ENCODE data around the gene HBEGF.

GRCh38 chr5:140362875-140363630 is 16.6 kb upstream of the HBEGF start:
- TF ChIP-seq, protein P1, sequence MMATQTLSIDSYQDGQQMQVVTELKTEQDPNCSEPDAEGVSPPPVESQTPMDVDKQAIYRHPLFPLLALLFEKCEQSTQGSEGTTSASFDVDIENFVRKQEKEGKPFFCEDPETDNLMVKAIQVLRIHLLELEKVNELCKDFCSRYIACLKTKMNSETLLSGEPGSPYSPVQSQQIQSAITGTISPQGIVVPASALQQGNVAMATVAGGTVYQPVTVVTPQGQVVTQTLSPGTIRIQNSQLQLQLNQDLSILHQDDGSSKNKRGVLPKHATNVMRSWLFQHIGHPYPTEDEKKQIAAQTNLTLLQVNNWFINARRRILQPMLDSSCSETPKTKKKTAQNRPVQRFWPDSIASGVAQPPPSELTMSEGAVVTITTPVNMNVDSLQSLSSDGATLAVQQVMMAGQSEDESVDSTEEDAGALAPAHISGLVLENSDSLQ (IDR thresholded peaks at IDR 0.05) = no peak
- TF ChIP-seq ZNF384 (IDR thresholded peaks at IDR 0.05) (no peak), HDGF (IDR thresholded peaks at IDR 0.05; ENCODE audit: borderline replicate concordance) (no peak), SUZ12 (IDR thresholded peaks at IDR 0.05) (no peak), FOXK2 (IDR thresholded peaks at IDR 0.05) (no peak), FOXM1 (IDR thresholded peaks at IDR 0.05; ENCODE audit: borderline replicate concordance) (no peak), BHLHE40 (IDR thresholded peaks at IDR 0.05; ENCODE audit: borderline replicate concordance) (no peak), SP1 (IDR thresholded peaks at IDR 0.05) (no peak), L3MBTL2 (conservative IDR thresholded peaks at IDR 0.05) (no peak; the same call in 1 of the 2 replicates), ARNT (IDR thresholded peaks at IDR 0.05) (no peak)
